Adrenal gland (tissue), 5 donors: ENCODE results near the gene RMDN3.

Source experiments
- POLR2A ChIP-seq, 2 donors: fragments of 450-650 bp; IDR thresholded peaks; one replicate each; pipeline ENCODE4 v1.6.1; 2017; ENCODE audit warnings: antibody characterized with exemption in 2 of 2, mild to moderate bottlenecking in 2 of 2, moderate library complexity in 1 of 2
- TF ChIP-seq, protein P1 (sequence below), 6 experiments: fragments of 450-650 bp in 4 of 6; fragments of 200-600 bp in 2 of 6; sonication (generic) in 1 of 6; IDR thresholded peaks; 1 replicate in 5 of 6; 2 replicates in 1 of 6; pipeline versions ENCODE4 v1.5.1 to v1.8.0; 2016 to 2021; ENCODE audit warnings: antibody characterized with exemption in 6 of 6, mild to moderate bottlenecking in 2 of 6, moderate library complexity in 1 of 6
- donor health status: DM: no; HTN: no; CAD: no.

DNA sequence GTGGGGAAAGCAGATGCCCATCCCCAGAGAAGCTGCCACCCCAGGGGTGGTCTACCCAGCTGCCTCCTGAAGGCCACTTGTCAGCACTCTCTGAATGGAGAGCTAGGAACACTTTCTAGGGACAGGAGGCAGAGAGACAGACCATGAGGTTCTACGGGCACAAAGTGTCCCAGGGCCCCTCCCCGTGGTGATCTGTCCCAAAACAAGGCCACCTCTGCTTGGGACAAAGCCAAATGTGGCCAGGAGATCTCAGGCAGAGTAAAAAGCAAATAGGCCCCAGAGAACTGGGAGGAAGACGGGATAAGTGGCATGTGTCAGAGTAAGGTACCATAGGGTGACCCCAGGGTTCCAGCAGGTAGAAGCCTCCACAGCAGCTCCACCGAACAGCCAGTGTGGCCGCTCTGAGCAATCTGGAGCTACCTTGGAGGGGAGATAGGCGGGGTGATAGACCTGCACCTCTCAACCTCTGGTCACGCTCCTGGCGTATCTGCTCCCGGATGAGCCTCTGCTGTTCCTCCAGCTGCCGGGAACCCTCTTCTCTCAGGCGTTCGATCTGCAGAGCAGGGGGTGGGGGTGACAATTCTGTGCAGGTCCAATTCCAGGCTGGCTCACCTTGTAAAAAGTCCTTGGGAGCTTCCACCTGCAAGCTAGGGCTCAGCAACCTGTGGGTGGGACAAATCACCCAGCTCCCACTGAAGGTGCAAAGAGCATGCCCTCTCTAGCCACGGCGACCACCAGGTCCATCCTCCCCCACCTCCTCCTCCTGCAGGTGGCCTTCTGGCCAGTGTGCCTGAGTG lies 20.9 kb upstream of the RMDN3 start:
- TF ChIP-seq, protein P1, sequence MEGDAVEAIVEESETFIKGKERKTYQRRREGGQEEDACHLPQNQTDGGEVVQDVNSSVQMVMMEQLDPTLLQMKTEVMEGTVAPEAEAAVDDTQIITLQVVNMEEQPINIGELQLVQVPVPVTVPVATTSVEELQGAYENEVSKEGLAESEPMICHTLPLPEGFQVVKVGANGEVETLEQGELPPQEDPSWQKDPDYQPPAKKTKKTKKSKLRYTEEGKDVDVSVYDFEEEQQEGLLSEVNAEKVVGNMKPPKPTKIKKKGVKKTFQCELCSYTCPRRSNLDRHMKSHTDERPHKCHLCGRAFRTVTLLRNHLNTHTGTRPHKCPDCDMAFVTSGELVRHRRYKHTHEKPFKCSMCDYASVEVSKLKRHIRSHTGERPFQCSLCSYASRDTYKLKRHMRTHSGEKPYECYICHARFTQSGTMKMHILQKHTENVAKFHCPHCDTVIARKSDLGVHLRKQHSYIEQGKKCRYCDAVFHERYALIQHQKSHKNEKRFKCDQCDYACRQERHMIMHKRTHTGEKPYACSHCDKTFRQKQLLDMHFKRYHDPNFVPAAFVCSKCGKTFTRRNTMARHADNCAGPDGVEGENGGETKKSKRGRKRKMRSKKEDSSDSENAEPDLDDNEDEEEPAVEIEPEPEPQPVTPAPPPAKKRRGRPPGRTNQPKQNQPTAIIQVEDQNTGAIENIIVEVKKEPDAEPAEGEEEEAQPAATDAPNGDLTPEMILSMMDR (IDR thresholded peaks at IDR 0.05), result no peak
- TF ChIP-seq POLR2A (IDR thresholded peaks at IDR 0.05), result no peak
